ENCODE data around the gene KIF13A. TPM values are rescaled to one million over a fixed set of nuclear protein-coding genes. Genes with fewer than 3 reads are reported as not detected.

KIF13A gene
- total RNA-seq, 1 experiment from 2014 or later, result 49.3 TPM

DNA sequence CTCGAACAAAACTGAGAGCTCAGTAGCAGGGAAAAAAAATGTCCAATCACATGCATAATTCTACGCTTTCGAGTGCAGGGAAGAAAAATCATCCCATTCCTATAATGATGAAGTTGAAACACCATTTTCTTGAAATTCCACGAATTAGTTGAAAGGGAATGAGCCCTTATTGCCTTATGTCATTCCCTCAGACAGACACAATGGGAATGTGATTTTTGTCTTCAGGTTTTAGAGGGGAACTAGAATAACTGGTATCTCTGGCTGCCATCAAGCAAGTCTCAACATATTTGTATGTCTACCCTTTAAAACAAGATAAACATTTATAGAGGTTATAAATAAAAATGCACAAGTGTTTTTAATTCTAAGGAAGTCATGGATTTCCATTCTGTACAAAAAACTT is 87.9 kb downstream of the KIF13A start:
- Histone ChIP-seq H3K27me3 (ENCODE audit: control insufficient read depth, insufficient read depth, low read length) (no peaks in the 10 kb centered on the region), H3K4me3 (ENCODE audit: low read depth in 2 of 2, low read length in 2 of 2) (no peak overlapping the region), H3K9me3 (ENCODE audit: control insufficient read depth, insufficient read depth, low read depth, low read length) (peaks cover 34% of the 10 kb centered on the region), H3K27ac (ENCODE audit: low read length) (no peak overlapping the region), H3K4me1 (ENCODE audit: control insufficient read depth, insufficient read depth, low read length) (no peaks in the 10 kb centered on the region), H3K36me3 (ENCODE audit: control insufficient read depth, insufficient read depth, low read length) (no peaks in the 10 kb centered on the region)
- in situ Hi-C loops (cut with HindIII; ENCODE audit: low pct_unique_long_range_greater_than_20kb, low sequenced_read_pairs), result no loop called here
- intact Hi-C loops (cut with micrococcal nuclease; ENCODE audit: unreplicated experiment), result no loop called here
- ChIA-PET CTCF (no interaction called here), POLR2A (no interaction called here)
- TF ChIP-seq REST (IDR thresholded peaks at IDR 0.05; ENCODE audit: insufficient read depth in 1 of 2, low read depth in 2 of 2, low read length in 1 of 2) (no peak), POLR2AphosphoS5 (IDR thresholded peaks at IDR 0.05; ENCODE audit: low read depth, low read length) (no peak), SIN3A (IDR thresholded peaks at IDR 0.05; ENCODE audit: borderline replicate concordance, insufficient read depth, low read depth, low read length) (no peak), TCF7L2 (IDR thresholded peaks at IDR 0.05; ENCODE audit: low read depth, low read length) (no peak)
- TF ChIP-seq, protein P1, sequence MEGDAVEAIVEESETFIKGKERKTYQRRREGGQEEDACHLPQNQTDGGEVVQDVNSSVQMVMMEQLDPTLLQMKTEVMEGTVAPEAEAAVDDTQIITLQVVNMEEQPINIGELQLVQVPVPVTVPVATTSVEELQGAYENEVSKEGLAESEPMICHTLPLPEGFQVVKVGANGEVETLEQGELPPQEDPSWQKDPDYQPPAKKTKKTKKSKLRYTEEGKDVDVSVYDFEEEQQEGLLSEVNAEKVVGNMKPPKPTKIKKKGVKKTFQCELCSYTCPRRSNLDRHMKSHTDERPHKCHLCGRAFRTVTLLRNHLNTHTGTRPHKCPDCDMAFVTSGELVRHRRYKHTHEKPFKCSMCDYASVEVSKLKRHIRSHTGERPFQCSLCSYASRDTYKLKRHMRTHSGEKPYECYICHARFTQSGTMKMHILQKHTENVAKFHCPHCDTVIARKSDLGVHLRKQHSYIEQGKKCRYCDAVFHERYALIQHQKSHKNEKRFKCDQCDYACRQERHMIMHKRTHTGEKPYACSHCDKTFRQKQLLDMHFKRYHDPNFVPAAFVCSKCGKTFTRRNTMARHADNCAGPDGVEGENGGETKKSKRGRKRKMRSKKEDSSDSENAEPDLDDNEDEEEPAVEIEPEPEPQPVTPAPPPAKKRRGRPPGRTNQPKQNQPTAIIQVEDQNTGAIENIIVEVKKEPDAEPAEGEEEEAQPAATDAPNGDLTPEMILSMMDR (IDR thresholded peaks at IDR 0.05), result no peak
- DNase-seq (ENCODE audit: low read depth, low spot score), result no peak
- no TSS peak for BruUV-seq (replicated peaks)
- no peak for ATAC-seq

DNA sequence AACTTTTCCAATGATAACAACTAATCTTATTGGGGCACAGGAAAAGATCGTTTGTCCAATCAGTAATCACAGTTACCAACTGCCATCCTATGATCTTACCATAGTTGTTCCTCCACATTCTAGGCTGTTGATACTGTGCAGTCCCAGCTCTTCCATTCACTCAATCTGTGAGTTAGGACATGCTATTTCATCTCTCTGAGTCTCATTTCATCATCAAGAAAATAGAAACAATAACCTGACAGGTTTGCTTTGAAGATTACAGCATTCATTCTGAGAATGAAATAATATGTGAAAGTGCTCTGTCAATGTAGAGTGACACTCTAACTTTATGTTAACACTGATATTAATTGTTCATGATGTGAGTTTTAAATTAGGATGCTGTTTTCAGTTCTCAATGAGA is 89.8 kb downstream of the KIF13A start:
- Histone ChIP-seq H3K27ac (ENCODE audit: low read length) (no peak overlapping the region), H3K4me1 (ENCODE audit: control insufficient read depth, insufficient read depth, low read length) (no peaks in the 10 kb centered on the region), H3K27me3 (ENCODE audit: control insufficient read depth, insufficient read depth, low read length) (no peaks in the 10 kb centered on the region), H3K36me3 (ENCODE audit: control insufficient read depth, insufficient read depth, low read length) (no peaks in the 10 kb centered on the region), H3K4me3 (ENCODE audit: low read depth in 2 of 2, low read length in 2 of 2) (no peak overlapping the region), H3K9me3 (ENCODE audit: control insufficient read depth, insufficient read depth, low read depth, low read length) (peaks cover 37% of the 10 kb centered on the region)
- ChIA-PET POLR2A (no interaction called here), CTCF (no interaction called here)
- DNase-seq (ENCODE audit: low read depth, low spot score) (no peak), ATAC-seq (no peak)
- intact Hi-C loops (cut with micrococcal nuclease; ENCODE audit: unreplicated experiment), result no loop called here
- in situ Hi-C loops (cut with HindIII; ENCODE audit: low pct_unique_long_range_greater_than_20kb, low sequenced_read_pairs), result no loop called here
- TF ChIP-seq, protein P1 (IDR thresholded peaks at IDR 0.05), result no peak
- no peak for TF ChIP-seq POLR2AphosphoS5 (IDR thresholded peaks at IDR 0.05; ENCODE audit: low read depth, low read length)
- no peak for TF ChIP-seq REST (IDR thresholded peaks at IDR 0.05; ENCODE audit: insufficient read depth in 1 of 2, low read depth in 2 of 2, low read length in 1 of 2)
- no peak for TF ChIP-seq TCF7L2 (IDR thresholded peaks at IDR 0.05; ENCODE audit: low read depth, low read length)
- TF ChIP-seq SIN3A (IDR thresholded peaks at IDR 0.05; ENCODE audit: borderline replicate concordance, insufficient read depth, low read depth, low read length), result no peak
- BruUV-seq (replicated peaks), result no TSS peak

Data from Panc1 (cell line).